GM19025 (cell line): ENCODE data around the gene ZNF735.
"Not testable (repeated sequence)": the region's sequence is repeated elsewhere in the genome, so short reads cannot be mapped to it uniquely, and the experiment has no call there.

Experiments
- ATAC-seq: cut with Tn5 transposase; IDR thresholded peaks from one replicate; pipeline ENCODE4 v1.9.1; 2021; ENCODE audit warnings: mild to moderate bottlenecking, low read depth, moderate library complexity; ENCODE audit not compliant: unreplicated experiment

ZNF735 gene

DNA sequence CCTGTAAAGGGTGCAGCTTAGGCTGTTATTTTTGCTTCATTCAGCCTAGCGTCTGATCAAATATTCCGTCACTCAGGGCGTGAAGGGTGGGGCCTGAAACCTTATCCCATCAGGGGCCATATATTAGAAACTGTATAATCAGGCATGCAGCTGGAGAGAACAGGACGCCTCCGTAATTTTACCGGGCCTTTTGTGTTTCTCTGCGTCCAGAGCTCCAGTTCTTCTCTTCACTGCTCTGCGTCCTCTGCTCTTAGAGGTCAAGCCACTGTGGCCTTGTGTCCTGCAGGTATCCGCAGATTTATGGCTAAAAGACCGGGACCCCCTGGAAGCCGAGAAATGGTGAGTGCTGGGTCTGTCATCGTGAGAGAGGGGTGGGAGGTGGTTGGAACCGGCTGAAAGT lies at the start of gene ZNF735:
Gene ZNF735, plus strand, starts transcription at position 301 of the 400 bp plus-strand sequence. Its CDS starts 0 bp downstream, at position 301.
- ATAC-seq: no peak

DNA sequence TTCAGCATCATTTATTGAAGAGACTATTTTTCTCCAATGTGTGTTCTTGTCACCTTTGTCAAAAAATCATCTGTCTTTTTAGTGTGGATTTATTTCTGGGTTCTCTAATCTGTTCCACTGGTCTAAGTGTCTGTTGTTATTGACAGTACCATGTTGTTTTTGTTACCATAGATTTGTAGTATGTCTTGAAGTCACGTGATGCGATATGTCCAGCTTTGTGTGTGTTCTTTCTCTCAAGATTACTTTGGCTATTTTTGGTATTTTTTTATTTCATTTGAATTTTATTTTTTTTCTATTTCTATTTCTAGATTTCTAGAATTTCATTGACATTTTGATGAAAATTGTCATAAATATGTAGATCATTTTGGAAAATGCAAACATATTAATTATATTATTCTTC lies 36.0 kb upstream of the ZNF735 start:
- not testable (repeated sequence) for ATAC-seq

DNA sequence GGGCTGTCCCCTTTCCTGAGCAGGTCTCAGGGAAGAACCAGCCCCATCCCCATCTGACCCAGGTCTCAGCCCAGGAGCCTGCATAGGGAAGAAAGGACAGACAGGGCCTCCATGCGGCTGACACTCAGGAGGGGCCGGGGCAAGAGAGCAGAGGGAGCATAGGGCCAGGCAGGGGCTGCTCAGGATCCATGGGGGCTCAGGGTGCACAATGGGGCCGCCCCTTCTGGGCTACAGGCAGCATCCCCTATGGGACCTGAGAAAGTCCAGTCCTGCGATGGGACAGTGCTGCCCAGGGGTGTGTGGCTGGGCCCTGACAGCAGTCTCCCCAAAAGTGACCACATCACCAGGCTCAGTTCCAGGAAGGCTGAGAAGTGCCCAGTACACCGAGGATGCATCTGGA lies 32.7 kb upstream of the ZNF735 start:
- no peak for ATAC-seq

DNA sequence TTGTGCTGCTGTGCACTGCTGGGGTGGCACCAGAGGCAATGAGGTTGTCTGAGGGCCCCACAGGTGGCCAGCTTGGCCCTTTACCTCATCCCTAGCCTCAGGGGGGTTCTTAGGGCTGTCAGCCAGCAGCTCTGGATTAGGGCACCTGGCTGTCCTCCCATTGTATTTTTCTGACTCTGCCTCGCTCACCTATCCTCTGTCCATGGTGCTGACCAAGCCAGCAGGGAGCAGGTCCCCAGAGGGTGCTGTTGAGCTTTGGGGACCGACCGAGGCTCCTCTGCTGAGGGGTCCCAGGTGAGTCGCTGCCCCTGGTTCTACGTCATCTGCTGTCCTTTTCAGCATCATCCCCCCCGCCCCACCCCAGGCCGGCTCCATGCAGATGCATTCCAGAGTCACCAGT lies 32.1 kb upstream of the ZNF735 start:
- ATAC-seq: no peak

DNA sequence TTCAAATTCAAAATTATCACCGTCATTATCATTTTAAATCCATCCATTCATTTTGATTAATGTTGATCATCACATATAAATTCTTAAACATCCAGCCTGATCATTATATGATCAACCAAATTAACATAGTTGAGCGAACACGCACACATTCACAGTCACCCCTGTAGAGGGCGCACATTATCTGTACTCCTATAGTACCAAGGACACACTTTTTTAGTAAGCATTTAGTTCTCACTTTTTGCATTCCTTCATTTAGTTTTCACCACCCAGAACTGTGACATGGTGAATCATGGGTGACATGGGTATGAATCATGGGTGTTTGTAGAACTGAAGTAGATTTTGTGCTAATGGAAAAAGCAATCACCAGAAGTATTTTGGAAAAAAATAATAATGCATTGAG lies 26.0 kb upstream of the ZNF735 start:
- ATAC-seq: no peak

DNA sequence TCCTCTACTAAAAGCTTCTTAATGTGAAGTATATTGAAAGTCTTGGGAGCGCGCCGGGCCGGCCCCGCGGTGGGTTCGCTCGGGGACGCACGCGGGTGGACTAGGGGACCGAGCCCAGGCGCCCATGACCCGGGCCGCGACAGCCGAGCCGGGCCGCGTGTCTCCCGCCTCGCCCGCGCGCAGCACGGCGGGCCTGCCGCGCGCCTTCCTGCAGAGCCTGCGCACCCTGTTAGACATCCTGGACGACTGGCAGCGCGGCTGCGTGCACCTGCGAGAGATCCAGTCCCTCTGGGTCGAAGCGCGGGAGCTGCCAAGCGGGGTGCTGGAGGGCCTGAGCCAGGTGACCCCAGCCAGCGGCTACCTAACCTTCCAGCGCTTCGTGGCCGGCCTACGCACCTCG lies 25.4 kb upstream of the ZNF735 start:
- no peak for ATAC-seq

DNA sequence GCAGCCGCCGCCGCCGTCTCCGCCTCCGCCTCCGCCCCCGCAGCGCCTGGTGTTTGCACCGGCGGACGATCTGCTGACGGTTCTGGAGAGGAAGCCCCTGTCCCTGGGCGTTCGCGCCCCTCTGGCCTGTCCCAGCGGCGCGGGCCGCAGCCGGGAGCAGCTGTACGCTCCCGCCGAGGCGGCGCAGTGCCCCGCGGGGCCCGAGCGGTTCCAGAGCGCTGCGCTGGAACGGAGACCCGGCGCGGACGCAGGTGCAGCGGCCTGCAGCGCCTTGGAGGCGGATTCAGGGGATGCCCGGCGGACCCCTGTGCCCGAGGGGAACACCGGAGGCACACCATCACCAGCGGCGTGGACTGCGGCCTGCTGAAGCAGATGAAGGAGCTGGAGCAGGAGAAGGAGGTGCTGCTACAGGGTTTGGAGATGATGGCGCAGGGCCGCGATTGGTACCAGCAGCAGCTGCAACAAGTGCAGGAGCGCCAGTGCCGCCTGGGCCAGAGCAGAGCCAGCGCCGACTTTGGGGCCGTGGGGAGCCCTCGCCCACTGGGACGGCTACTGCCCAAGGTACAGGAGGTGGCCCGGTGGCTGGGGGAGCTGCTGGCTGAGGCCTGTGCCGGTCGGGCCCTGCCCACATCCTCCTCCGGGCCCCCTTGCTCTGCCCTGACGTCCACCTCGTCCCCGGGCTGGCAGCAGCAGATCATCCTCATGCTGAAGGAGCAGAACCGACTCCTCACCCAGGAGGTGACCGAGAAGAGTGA lies 24.8 kb upstream of the ZNF735 start:
- ATAC-seq: no peak

DNA sequence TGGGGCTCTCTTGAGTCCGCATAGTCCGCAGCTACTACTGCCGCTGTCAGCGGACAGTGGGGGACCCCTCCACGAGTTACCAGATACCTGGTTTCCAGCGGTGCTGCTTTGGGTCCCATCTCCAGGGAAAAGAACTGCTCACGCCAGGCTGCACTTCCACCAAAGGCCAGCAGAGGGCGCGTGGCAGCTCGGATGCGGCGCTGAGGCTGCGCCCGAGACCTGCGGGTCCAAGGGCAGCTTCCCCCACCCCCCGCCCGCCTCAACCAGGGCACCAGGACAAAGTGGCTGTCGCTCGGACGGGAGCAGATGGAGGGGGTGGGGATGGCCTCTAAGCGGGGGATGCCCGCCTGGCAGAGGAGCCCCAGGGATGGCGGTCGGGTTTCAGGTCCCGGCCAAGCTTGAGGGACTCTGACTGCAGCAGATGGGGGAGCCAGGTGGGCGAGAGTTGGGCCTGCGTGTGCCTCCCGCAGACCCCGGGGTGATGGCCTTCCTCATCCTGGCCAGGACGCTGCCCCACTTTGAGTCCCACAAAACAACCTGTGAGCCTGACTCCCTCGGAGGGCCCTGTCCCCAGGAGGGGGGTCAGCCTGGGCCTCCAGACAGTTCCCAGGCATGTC lies 23.8 kb upstream of the ZNF735 start:
- ATAC-seq: no peak

DNA sequence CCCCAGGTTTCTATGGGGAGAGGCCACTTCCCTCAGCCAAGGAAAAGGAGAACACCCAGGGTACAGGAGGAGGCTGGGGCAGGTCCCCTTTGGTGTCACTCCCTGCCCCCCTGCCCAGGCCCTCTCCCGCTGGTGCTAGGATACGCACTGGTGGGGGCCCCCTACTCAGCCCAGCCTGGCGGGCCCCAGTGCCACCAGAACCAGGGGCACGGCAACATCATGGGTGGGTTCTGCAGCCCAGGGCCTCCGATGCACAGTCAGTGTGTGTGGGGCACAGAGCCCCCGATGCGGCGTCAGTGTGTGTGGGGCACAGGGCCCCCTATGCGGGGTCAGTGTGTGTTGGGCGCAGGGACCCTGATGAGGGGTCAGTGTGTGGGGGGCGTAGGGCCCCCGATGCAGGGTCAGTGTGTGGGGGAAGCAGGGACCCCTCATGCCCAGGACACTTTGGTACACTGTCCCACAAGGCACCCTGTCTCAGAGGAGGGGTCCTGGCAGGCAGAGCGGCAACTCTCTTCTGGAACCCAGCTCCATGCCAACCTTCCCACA lies 23.1 kb upstream of the ZNF735 start:
- ATAC-seq: no peak

DNA sequence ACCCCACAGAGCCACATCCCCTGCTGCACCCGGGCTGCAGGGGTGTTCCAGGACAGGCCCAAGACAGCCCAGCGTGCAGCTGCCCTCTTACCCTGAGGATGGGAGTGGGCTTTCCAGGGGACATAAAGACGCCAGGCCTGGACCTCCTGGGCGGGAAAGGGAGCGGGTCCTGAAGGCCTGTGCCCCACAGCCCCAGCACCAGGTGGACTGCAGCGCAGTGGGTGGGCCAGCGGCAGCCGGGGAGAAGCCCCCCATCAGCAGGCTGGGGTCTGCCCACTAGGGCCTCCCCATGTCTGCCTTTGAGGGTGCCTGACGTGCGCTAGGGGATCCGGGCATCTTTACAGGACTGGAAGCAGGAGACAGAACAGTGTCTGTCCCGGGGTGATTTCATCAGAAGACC lies 22.6 kb upstream of the ZNF735 start:
- no peak for ATAC-seq

DNA sequence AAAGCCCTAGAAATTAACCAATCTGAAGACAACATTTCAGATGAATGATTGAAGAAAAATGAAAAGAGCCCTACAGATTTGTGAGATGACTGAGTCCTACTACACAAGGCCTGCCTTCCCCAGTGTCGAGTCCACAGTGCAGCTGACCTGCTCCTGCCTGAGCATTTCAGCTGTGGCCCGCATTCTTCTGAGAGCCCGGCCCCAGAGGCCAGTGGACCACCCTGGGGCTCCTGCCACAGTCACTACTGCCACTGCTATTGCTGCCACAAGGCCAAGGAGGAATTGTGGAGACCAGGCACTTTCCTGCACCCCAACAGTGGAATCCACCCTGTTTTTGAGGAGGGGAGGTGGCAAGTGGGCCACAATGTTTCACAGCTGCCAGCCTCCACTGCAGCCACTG lies 19.6 kb upstream of the ZNF735 start:
- ATAC-seq: no peak

DNA sequence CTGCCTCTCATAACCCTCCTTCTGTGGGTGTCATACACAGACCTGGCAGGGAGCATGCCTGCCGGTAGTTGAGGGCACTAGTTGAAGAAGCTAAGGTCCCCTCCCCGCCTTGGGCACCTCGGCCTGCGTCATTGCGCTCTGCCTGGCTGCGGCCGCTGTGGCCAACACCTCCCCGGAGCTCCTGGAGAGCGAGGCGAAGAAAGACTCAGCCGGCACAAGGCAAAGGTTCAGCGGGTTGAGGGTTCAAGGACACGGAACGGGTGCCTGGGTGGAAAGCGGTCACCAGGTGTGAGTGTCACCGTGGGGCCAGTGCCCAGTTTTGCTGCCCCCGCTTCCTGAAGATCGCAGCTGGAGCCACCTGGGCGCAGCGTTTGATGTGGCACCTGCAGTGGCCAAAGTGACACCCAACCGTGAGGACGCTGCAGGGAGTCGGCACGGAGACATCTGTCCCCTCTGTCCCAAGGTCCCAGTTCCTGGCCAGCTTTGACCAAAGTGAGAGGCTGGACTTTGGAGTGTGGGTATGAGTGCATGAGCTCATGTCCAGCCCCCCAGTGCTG lies 14.8 kb upstream of the ZNF735 start:
- no peak for ATAC-seq

DNA sequence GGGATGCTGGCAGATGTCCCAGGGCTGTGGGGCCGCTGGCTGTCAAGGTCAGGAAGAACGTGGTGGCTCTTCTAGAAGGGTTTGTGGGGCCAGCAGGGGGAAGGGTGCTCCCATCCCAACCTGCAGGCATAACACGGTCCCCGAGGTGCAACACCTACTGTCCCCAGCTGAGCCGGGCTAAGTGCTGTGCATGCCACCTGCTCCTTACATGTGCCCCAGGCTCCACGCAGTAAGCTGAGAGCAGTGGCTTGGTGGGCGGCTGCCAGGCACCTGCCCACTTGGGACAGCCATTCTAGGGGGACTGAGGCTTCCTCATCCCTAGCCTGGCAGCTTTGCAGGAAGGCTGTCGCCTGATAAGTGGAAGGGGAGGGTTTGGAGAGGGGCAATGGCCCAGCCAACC lies 14.2 kb upstream of the ZNF735 start:
- no peak for ATAC-seq

DNA sequence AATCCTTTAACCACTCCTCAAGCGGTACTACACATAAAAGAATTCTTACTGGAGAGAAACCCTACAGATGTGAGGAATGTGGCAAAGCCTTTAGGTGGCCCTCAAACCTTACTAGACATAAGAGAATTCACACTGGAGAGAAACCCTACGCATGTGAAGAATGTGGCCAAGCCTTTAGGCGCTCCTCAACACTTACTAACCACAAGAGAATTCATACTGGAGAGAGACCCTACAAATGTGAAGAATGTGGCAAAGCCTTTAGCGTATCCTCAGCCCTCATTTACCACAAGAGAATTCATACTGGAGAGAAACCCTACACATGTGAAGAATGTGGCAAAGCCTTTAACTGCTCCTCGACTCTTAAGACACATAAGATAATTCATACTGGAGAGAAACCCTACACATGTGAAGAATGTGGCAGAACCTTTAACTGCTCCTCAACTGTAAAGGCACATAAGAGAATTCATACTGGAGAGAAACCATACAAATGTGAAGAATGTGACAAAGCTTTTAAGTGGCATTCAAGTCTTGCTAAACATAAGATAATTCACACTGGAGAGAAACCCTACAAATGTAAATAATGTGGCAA lies 12.8 kb downstream of the ZNF735 start:
- ATAC-seq: not testable (repeated sequence)

DNA sequence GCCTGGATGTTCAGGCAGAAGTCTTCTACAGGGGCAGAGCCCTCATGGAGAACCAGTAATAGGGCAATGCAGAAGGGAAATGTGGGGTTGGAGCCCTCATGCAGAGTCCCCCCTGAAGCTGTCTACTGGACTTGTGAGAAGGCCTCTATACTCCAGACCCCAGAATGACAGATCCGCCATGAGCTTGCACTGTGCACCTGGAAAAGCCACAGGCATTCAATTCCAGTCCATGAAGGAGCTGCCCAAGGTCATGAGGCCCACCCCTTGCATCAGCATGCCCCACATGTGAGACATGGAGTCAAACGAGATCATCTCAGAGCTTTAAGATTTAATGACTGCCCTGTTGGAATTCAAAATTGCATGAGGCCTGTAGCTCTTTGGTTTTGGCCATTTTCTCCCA lies 16.4 kb downstream of the ZNF735 start:
- no peak for ATAC-seq

DNA sequence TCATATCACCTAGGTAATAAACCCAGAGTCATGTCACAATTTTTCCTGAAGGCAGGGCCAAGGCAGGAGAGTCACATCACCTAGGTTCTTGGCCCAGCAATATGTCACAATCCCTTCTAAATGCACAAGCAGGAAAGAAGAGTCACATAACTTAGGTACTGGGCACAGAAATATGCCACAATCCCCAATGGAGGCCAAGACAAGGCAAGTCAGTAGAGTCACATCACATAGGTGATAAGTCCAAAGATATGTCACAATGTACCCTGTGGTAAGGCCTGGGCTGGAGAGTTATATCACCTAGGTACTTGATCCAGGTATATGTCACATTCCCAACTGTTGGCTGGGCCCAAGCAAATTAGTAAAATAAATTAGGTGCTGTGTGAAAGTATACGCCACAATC lies 21.2 kb downstream of the ZNF735 start, which contains the start of gene ZNF679:
Gene ZNF679, plus strand, starts transcription at position 301 of the 400 bp plus-strand sequence. CDS start 20,644 bp downstream, outside the sequence.
- ATAC-seq: not testable (repeated sequence)

DNA sequence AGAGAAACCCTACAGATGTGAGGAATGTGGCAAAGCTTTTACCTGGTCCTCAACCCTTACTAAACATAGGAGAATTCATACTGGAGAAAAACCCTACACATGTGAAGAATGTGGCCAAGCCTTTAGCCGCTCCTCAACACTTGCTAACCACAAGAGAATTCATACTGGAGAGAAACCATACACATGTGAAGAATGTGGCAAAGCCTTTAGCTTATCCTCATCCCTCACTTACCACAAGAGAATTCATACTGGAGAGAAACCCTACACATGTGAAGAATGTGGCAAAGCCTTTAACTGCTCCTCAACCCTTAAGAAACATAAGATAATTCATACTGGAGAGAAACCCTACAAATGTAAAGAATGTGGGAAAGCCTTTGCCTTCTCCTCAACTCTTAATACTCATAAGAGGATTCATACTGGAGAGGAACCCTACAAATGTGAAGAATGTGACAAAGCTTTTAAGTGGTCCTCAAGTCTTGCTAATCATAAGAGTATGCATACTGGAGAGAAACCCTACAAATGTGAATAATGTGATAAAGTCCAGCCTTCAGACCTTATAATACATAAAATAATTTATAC lies 59.4 kb downstream of the ZNF735 start:
- ATAC-seq: no peak
